Hepatocyte (in vitro differentiated cells): ENCODE measurements around the gene HSPA8. TPM values are rescaled to one million over a fixed set of nuclear protein-coding genes. Genes with fewer than 3 reads are reported as not detected.

Source experiments
- DNase-seq: peaks from one replicate; pipeline ENCODE4 v3.0.0-alpha.2; 2016; ENCODE audit warnings: low spot score
- H2AFZ ChIP-seq: fragments of 200-600 bp; sonication (generic); 2 replicates; pipeline ENCODE4 v1.6.0; 2016; ENCODE audit warnings: antibody characterized with exemption, mild to moderate bottlenecking
- H3K27ac ChIP-seq: fragments of 200-600 bp; sonication (generic); 2 replicates; pipeline ENCODE4 v1.5.1; 2016; ENCODE audit warnings: mild to moderate bottlenecking
- H3K27me3 ChIP-seq: fragments of 200-600 bp; sonication (generic); 2 replicates; pipeline ENCODE4 v1.6.1; 2016
- H3K36me3 ChIP-seq: fragments of 200-600 bp; sonication (generic); replicated peaks from 2 replicates; pipeline ENCODE4 v1.5.1; 2016; ENCODE audit warnings: low read depth; ENCODE audit not compliant: insufficient read depth
- H3K4me1 ChIP-seq: fragments of 200-600 bp; sonication (generic); 2 replicates; pipeline ENCODE4 v1.5.1; 2016; ENCODE audit warnings: mild to moderate bottlenecking, moderate library complexity; ENCODE audit not compliant: insufficient read depth
- H3K4me2 ChIP-seq: fragments of 200-600 bp; sonication (generic); 2 replicates; pipeline ENCODE4 v1.6.0; 2016
- H3K4me3 ChIP-seq: fragments of 200-600 bp; sonication (generic); 2 replicates; pipeline ENCODE4 v1.5.1; 2016; ENCODE audit warnings: mild to moderate bottlenecking
- H3K79me2 ChIP-seq: fragments of 200-600 bp; sonication (generic); 2 replicates; pipeline ENCODE4 v1.6.0; 2017; ENCODE audit warnings: mild to moderate bottlenecking
- H3K9me2 ChIP-seq: fragments of 200-600 bp; sonication (generic); replicated peaks from 2 replicates; pipeline ENCODE4 v1.6.0; 2017; ENCODE audit warnings: mild to moderate bottlenecking; ENCODE audit not compliant: insufficient read depth
- H3K9me3 ChIP-seq: fragments of 200-600 bp; sonication (generic); 2 replicates; pipeline ENCODE4 v1.5.1; 2016; ENCODE audit warnings: low read depth, mild to moderate bottlenecking
- H4K20me1 ChIP-seq: fragments of 200-600 bp; sonication (generic); 2 replicates; pipeline ENCODE4 v1.6.0; 2016; ENCODE audit warnings: mild to moderate bottlenecking; ENCODE audit not compliant: insufficient read depth, poor library complexity, severe bottlenecking
- EZH2 ChIP-seq: fragments of 200-600 bp; sonication (generic); IDR thresholded peaks from 2 replicates; pipeline ENCODE4 v1.6.1; 2016; ENCODE audit warnings: antibody characterized with exemption, mild to moderate bottlenecking, borderline replicate concordance
- EZH2phosphoT487 ChIP-seq: fragments of 200-600 bp; sonication (generic); IDR thresholded peaks from one replicate; pipeline ENCODE4 v1.6.1; 2018; ENCODE audit warnings: antibody characterized with exemption, mild to moderate bottlenecking, low read depth, moderate library complexity; ENCODE audit not compliant: unreplicated experiment, severe bottlenecking
- WGBS: methylation state at CpG from one replicate; pipeline ENCODE4 v1.1.6; 2016; ENCODE audit warnings: low lambda C conversion rate; ENCODE audit errors: missing lambda C conversion rate; 5-methylcytosine and 5-hydroxymethylcytosine counted together
- polyA plus RNA-seq: library from polyadenylated mRNA; unstranded; fragments of >200 nt; fragmentation: Nextera tagmentation; extraction: Ambion mirVana; gene quantifications from 2 replicates; pipeline ENCODE4 v1.2.1, GENCODE V29; 2016
- total RNA-seq: library from RNA; depleted of rRNA; stranded (reverse); fragments of >200 nt; gene quantifications from 2 replicates; pipeline ENCODE4 v1.2.3, GENCODE V29; 2014
- TF ChIP-seq, protein P1 (sequence below): fragments of 200-600 bp; sonication (generic); IDR thresholded peaks from 2 replicates; pipeline ENCODE4 v1.5.1; 2016; ENCODE audit warnings: antibody characterized with exemption, mild to moderate bottlenecking; ENCODE audit not compliant: poor library complexity

HSPA8 gene
- total and polyA plus RNA-seq, 2 experiments from 2014 or later, result 669 to 1,636 TPM

DNA sequence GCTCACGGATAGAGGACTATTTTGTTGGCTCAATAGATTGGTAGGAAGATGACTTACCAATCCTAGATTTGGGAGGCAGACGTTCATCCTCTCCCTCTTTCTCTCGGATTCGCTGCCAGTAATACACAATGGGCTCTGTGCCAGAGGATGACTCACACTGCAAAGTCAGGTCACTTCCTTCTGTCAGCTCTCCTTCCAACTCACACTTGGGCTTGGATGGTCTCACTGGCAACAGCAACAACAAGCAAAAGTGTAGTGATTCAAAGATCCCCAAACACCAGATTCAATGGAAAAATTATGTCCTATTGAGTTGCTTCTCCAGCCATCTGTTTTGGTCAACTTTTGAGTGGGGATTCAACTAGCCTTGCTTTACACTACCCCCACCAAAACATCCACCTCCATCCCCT is 21.7 kb upstream of the HSPA8 start:
- Histone ChIP-seq H3K4me2 (no peak overlapping the region), H3K36me3 (no peaks in the 10 kb centered on the region), H3K27ac (peak overlapping the region; percentile 71), H3K27me3 (no peaks in the 10 kb centered on the region), H2AFZ (no peak overlapping the region), H4K20me1 (no peaks in the 10 kb centered on the region), H3K4me3 (no peak overlapping the region), H3K79me2 (no peaks in the 10 kb centered on the region), H3K9me2 (no peaks in the 10 kb centered on the region), H3K4me1 (peaks cover 4% of the 10 kb centered on the region), H3K9me3 (no peaks in the 10 kb centered on the region)
- WGBS, result 26% methylated on average over 4 of the region's 4 CpGs
- peak; percentile 88 for DNase-seq
- TF ChIP-seq EZH2phosphoT487, result no peak
- TF ChIP-seq EZH2, result no peak
- TF ChIP-seq, protein P1, sequence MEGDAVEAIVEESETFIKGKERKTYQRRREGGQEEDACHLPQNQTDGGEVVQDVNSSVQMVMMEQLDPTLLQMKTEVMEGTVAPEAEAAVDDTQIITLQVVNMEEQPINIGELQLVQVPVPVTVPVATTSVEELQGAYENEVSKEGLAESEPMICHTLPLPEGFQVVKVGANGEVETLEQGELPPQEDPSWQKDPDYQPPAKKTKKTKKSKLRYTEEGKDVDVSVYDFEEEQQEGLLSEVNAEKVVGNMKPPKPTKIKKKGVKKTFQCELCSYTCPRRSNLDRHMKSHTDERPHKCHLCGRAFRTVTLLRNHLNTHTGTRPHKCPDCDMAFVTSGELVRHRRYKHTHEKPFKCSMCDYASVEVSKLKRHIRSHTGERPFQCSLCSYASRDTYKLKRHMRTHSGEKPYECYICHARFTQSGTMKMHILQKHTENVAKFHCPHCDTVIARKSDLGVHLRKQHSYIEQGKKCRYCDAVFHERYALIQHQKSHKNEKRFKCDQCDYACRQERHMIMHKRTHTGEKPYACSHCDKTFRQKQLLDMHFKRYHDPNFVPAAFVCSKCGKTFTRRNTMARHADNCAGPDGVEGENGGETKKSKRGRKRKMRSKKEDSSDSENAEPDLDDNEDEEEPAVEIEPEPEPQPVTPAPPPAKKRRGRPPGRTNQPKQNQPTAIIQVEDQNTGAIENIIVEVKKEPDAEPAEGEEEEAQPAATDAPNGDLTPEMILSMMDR, result no peak

DNA sequence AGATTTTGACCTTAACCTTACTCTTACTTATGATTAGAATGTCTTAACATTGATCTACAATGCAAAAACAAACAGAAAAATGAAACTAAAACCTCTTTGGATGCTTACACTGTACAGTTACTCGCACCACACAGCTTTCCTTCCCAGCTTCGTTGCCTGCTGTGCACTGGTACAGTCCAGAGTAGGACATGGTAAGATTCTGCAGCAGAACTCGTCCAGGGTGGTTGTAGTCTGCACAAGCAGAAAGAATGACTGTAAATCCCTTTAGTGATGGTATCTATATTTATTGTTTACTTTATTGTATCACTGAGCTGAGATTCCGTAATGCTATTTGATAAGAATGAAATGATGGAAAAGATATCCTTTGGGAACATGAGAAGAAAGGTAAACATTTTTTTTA is 21.0 kb upstream of the HSPA8 start:
- Histone ChIP-seq H3K27ac (peak overlapping the region; percentile 71), H3K4me1 (peaks cover 4% of the 10 kb centered on the region), H3K4me2 (no peak overlapping the region), H3K36me3 (no peaks in the 10 kb centered on the region), H3K9me2 (no peaks in the 10 kb centered on the region), H2AFZ (no peak overlapping the region), H3K27me3 (no peaks in the 10 kb centered on the region), H3K79me2 (no peaks in the 10 kb centered on the region), H4K20me1 (no peaks in the 10 kb centered on the region), H3K9me3 (no peaks in the 10 kb centered on the region), H3K4me3 (no peak overlapping the region)
- no peak for DNase-seq
- WGBS, result 73% methylated on average over 4 of the region's 4 CpGs
- TF ChIP-seq EZH2, result no peak
- TF ChIP-seq EZH2phosphoT487, result no peak
- TF ChIP-seq, protein P1, result no peak

DNA sequence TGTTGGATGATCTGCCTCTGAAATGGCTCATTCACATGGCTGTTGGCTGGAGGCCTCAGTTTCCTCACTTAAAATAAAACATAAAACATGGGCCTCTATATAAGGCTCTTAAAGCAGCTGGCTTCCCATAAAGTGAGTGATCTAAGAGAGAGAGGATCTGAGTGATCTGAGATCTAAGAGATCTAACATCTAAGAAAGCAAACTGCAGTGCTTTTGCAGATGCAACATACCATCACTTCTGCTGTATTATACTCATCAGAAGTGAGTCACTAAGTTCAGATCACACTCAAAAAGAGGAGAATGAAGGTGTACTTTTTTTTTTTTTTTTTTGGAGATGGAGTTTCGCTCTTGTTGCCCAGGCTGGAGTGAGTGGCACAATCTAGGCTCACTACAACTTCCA is 18.1 kb upstream of the HSPA8 start:
- Histone ChIP-seq H3K4me3 (no peak overlapping the region), H3K27ac (no peak overlapping the region), H3K4me1 (peaks cover 4% of the 10 kb centered on the region), H3K9me2 (no peaks in the 10 kb centered on the region), H3K27me3 (no peaks in the 10 kb centered on the region), H3K9me3 (no peaks in the 10 kb centered on the region), H4K20me1 (no peaks in the 10 kb centered on the region), H3K79me2 (no peaks in the 10 kb centered on the region), H2AFZ (no peak overlapping the region), H3K4me2 (no peak overlapping the region), H3K36me3 (no peaks in the 10 kb centered on the region)
- 100% methylated on average over 1 of the region's 1 CpG for WGBS
- TF ChIP-seq EZH2, result no peak
- TF ChIP-seq, protein P1, result no peak
- TF ChIP-seq EZH2phosphoT487, result no peak
- DNase-seq, result no peak

DNA sequence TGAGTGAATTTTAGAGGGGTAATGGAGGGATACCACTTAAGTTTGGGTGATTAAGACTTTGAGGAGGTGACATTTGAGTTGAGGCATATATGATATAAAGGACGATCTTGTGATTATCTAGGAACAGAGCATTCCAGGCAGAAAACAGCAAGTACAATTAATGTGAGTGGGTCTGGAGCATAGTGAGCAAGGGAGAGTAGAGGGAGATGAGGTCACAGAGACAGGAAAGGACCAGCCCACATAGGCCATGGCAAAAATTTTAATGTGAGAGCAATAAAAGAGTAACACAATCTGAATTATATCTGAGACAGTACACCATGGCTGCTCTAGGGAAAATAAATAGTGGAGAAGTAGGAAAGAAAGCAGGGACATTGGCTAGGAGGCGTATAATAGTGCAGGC is 14.5 kb upstream of the HSPA8 start:
- no peaks in the 10 kb centered on the region for H3K36me3 ChIP-seq
- H3K27me3 ChIP-seq, result no peaks in the 10 kb centered on the region
- no peak overlapping the region for H3K4me3 ChIP-seq
- WGBS, result 97% methylated on average over 2 of the region's 2 CpGs
- H3K79me2 ChIP-seq, result no peaks in the 10 kb centered on the region
- no peak for DNase-seq
- H3K4me2 ChIP-seq, result no peak overlapping the region
- TF ChIP-seq EZH2phosphoT487, result no peak
- TF ChIP-seq, protein P1, result no peak
- no peak for TF ChIP-seq EZH2
- no peaks in the 10 kb centered on the region for H3K9me3 ChIP-seq
- H3K4me1 ChIP-seq, result no peaks in the 10 kb centered on the region
- H2AFZ ChIP-seq, result no peak overlapping the region
- no peaks in the 10 kb centered on the region for H3K9me2 ChIP-seq
- H4K20me1 ChIP-seq, result no peaks in the 10 kb centered on the region
- no peak overlapping the region for H3K27ac ChIP-seq
